ENCODE measurements around the gene TUBA1B.
A peak's percentile ranks its signal among the peaks of the same experiment; 100 is the strongest.

The TUBA1B gene

DNA sequence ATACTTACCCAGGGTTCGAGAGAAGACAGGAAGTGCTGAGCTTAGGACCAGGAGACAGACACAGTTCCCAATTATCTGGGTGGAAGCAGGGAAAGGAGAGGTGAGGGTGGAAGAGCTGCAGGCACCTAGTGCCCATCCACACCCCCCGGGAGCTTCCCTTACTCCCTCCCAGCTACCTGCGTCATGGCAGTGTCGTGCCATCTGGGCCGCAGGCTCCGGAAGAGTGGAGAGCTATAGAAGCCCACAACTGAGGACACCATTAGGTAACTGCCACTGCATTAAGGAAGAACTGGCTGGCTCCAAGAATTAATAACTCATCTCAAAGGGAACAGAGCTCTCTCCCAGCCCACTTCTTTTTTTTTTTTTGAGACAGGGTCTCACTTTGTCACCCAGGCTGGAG lies 30.8 kb downstream of the TUBA1B start:
- H3K36me3 ChIP-seq (replicated peaks in 1 of 2; ENCODE audit: control insufficient read depth in 2 of 2, insufficient read depth in 2 of 2, low read length in 2 of 2), result peaks cover 44 to 99% of the 10 kb centered on the region in 2 donors

DNA sequence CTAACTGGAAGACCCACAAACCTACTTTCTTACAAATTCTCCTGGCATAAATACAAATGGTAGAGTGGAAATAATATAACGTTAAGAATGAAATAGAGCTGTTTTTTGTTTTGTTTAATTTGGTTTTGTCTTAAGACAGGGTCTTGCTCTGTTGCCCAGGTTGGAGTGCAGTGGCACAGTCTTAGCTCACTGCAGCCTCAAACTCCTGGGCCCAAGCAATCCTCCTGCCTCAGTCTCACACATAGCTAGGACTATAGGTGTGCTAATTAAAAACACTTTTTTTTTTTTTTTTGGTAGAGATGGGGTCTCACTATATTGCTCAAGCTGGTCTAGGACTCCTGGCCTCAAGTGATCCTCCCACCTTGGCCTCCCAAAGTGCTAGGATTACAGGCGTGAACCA lies 32.5 kb downstream of the TUBA1B start:
- Histone ChIP-seq H3K4me3 (ENCODE audit: low read length in 2 of 2) (no peak overlapping the region), H4K8ac (ENCODE audit: low read depth, low read length) (no peak overlapping the region), H2AFZ (ENCODE audit: low read length) (no peak overlapping the region), H3K36me3 (replicated peaks in 1 of 2; ENCODE audit: control insufficient read depth in 2 of 2, insufficient read depth in 2 of 2, low read length in 2 of 2) (peaks cover 36 to 83% of the 10 kb centered on the region in 2 donors), H3K27me3 (ENCODE audit: control insufficient read depth in 3 of 3, insufficient read depth in 3 of 3, low read depth in 1 of 3, low read length in 3 of 3) (peaks cover 7 to 13% (median 9%) of the 10 kb centered on the region in 3 experiments), H3K4me2 (ENCODE audit: insufficient read depth, low read length, poor library complexity, severe bottlenecking) (no peak overlapping the region), H2BK12ac (ENCODE audit: low read length) (no peak overlapping the region), H3K14ac (ENCODE audit: low read length) (no peak overlapping the region), H2AK5ac (ENCODE audit: low read depth, low read length) (no peak overlapping the region), H3K23ac (ENCODE audit: low read depth, low read length, poor library complexity) (no peak overlapping the region), H3K79me1 (ENCODE audit: low read depth, low read length) (no peaks in the 10 kb centered on the region), H2BK120ac (ENCODE audit: low read depth, low read length) (no peak overlapping the region), H3K9ac (ENCODE audit: low read depth, low read length, poor library complexity) (no peak overlapping the region), H3K4me1 (ENCODE audit: control insufficient read depth in 2 of 2, insufficient read depth in 1 of 2, low read depth in 1 of 2, low read length in 2 of 2) (peaks cover 0 to 11% of the 10 kb centered on the region in 2 donors), H3K9me3 (replicated peaks in 1 of 2; ENCODE audit: control insufficient read depth in 2 of 2, insufficient read depth in 1 of 2, low read depth in 1 of 2, low read length in 2 of 2) (no peaks in the 10 kb centered on the region), H3K27ac (replicated peaks; ENCODE audit: low read length) (no peak overlapping the region), H3K18ac (ENCODE audit: low read length) (no peak overlapping the region), H2BK5ac (ENCODE audit: low read length) (no peak overlapping the region), H3K4ac (ENCODE audit: low read length) (no peak overlapping the region), H2BK15ac (ENCODE audit: low read length) (no peak overlapping the region), H4K91ac (ENCODE audit: low read depth, low read length, poor library complexity) (no peak overlapping the region)
- WGBS, 2 donors (ENCODE audit: extremely low coverage in 2 of 2, insufficient read length in 2 of 2, insufficient replicate concordance in 1 of 2), result 100% methylated on average over 1 of the region's 2 CpGs; no CpG with 5 or more reads in 1 of the 2 donors
- DNase-seq (ENCODE audit: low spot score), result no peak

More for the DNA sequence above, 30.8 kb downstream of the TUBA1B start:
- no peak for DNase-seq (ENCODE audit: low spot score)
- Histone ChIP-seq H2AFZ (ENCODE audit: low read length) (no peak overlapping the region), H3K18ac (ENCODE audit: low read length) (no peak overlapping the region), H2BK12ac (ENCODE audit: low read length) (no peak overlapping the region), H2BK120ac (ENCODE audit: low read depth, low read length) (no peak overlapping the region), H3K4ac (ENCODE audit: low read length) (no peak overlapping the region), H4K8ac (ENCODE audit: low read depth, low read length) (no peak overlapping the region), H4K91ac (ENCODE audit: low read depth, low read length, poor library complexity) (no peak overlapping the region), H2AK5ac (ENCODE audit: low read depth, low read length) (no peak overlapping the region), H2BK15ac (ENCODE audit: low read length) (no peak overlapping the region), H3K4me2 (ENCODE audit: insufficient read depth, low read length, poor library complexity, severe bottlenecking) (no peak overlapping the region), H3K23ac (ENCODE audit: low read depth, low read length, poor library complexity) (no peak overlapping the region), H3K79me1 (ENCODE audit: low read depth, low read length) (no peaks in the 10 kb centered on the region), H3K27ac (replicated peaks; ENCODE audit: low read length) (no peak overlapping the region), H3K4me1 (ENCODE audit: control insufficient read depth in 2 of 2, insufficient read depth in 1 of 2, low read depth in 1 of 2, low read length in 2 of 2) (no peaks in the 10 kb centered on the region), H3K9me3 (replicated peaks in 1 of 2; ENCODE audit: control insufficient read depth in 2 of 2, insufficient read depth in 1 of 2, low read depth in 1 of 2, low read length in 2 of 2) (no peaks in the 10 kb centered on the region), H3K14ac (ENCODE audit: low read length) (no peak overlapping the region), H3K9ac (ENCODE audit: low read depth, low read length, poor library complexity) (peak overlapping the region; percentile 53), H2BK5ac (ENCODE audit: low read length) (no peak overlapping the region), H3K27me3 (ENCODE audit: control insufficient read depth in 3 of 3, insufficient read depth in 3 of 3, low read depth in 1 of 3, low read length in 3 of 3) (no peaks in the 10 kb centered on the region), H3K4me3 (ENCODE audit: low read length in 2 of 2) (no peak overlapping the region)
- WGBS, 2 donors (ENCODE audit: extremely low coverage in 2 of 2, insufficient read length in 2 of 2, insufficient replicate concordance in 1 of 2), result no CpG with 5 or more reads among the region's 6 CpGs

DNA sequence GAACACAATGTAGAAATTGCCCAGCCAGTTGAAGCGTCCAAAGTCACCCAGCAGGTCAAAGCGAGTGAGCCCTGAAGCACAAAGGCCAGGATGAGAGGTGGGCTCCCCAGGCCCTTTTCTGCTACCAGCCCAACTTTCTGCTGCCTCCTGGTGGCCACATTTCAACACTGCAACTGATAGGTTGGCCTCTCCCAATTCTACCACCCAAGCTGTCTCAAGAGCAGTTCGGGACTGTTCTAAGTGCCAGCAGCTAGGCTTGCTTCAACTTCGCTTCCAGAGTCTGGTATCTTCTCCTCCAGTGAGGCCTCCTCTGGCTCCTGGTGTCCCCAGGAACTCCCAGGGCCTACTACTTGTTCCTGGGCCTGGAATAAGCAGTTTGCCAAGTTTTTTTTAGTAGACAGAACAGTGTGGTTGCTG lies 33.2 kb downstream of the TUBA1B start:
- WGBS, 2 donors (ENCODE audit: extremely low coverage in 2 of 2, insufficient read length in 2 of 2, insufficient replicate concordance in 1 of 2), result no CpG with 5 or more reads among the region's 4 CpGs
- no peak overlapping the region for H3K14ac ChIP-seq (ENCODE audit: low read length)

DNA sequence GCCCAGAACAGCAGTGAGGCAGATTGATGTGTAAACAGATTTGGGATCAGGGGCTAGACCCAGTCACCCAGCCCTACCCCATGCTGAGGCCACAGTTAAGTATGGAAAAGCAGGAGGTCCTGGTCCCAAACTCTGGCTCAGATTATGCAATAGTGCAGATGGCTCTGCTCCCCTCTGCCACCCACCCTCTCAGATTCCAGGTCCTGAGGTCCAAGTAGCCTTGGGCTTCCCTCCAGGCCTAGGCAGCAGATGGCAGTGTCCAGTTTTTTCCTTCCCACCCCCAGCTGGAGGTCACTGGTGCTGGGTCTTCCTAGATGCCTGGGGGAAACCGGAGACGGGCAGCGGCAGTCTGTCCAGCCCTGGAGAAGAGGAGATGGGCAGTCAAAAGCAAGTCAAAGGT lies 33.8 kb downstream of the TUBA1B start:
- Histone ChIP-seq H3K27me3 (ENCODE audit: control insufficient read depth in 3 of 3, insufficient read depth in 3 of 3, low read depth in 1 of 3, low read length in 3 of 3) (peaks cover 8 to 26% (median 16%) of the 10 kb centered on the region in 3 experiments), H3K4me1 (ENCODE audit: control insufficient read depth in 2 of 2, insufficient read depth in 1 of 2, low read depth in 1 of 2, low read length in 2 of 2) (peaks cover 11 to 18% of the 10 kb centered on the region in 2 donors), H3K9ac (ENCODE audit: low read depth, low read length, poor library complexity) (no peak overlapping the region), H2BK120ac (ENCODE audit: low read depth, low read length) (no peak overlapping the region), H2AFZ (ENCODE audit: low read length) (no peak overlapping the region), H3K79me1 (ENCODE audit: low read depth, low read length) (no peaks in the 10 kb centered on the region), H3K4me2 (ENCODE audit: insufficient read depth, low read length, poor library complexity, severe bottlenecking) (no peak overlapping the region), H3K14ac (ENCODE audit: low read length) (no peak overlapping the region), H2BK12ac (ENCODE audit: low read length) (no peak overlapping the region), H3K4ac (ENCODE audit: low read length) (no peak overlapping the region), H2AK5ac (ENCODE audit: low read depth, low read length) (peak overlapping the region; percentile 15), H3K23ac (ENCODE audit: low read depth, low read length, poor library complexity) (no peak overlapping the region), H3K27ac (replicated peaks; ENCODE audit: low read length) (no peak overlapping the region), H3K9me3 (replicated peaks in 1 of 2; ENCODE audit: control insufficient read depth in 2 of 2, insufficient read depth in 1 of 2, low read depth in 1 of 2, low read length in 2 of 2) (no peaks in the 10 kb centered on the region), H2BK5ac (ENCODE audit: low read length) (no peak overlapping the region), H2BK15ac (ENCODE audit: low read length) (no peak overlapping the region), H4K8ac (ENCODE audit: low read depth, low read length) (no peak overlapping the region), H4K91ac (ENCODE audit: low read depth, low read length, poor library complexity) (no peak overlapping the region), H3K36me3 (replicated peaks in 1 of 2; ENCODE audit: control insufficient read depth in 2 of 2, insufficient read depth in 2 of 2, low read length in 2 of 2) (peaks cover 27 to 69% of the 10 kb centered on the region in 2 donors), H3K18ac (ENCODE audit: low read length) (no peak overlapping the region), H3K4me3 (ENCODE audit: low read length in 2 of 2) (no peak overlapping the region)
- DNase-seq (ENCODE audit: low spot score), result no peak
- WGBS, 2 donors (ENCODE audit: extremely low coverage in 2 of 2, insufficient read length in 2 of 2, insufficient replicate concordance in 1 of 2), result no CpG with 5 or more reads among the region's 3 CpGs

More for the DNA sequence above, 33.2 kb downstream of the TUBA1B start:
- Histone ChIP-seq H3K9ac (ENCODE audit: low read depth, low read length, poor library complexity) (peak overlapping the region; percentile 60), H4K8ac (ENCODE audit: low read depth, low read length) (no peak overlapping the region), H2AK5ac (ENCODE audit: low read depth, low read length) (no peak overlapping the region), H2BK5ac (ENCODE audit: low read length) (no peak overlapping the region), H3K9me3 (replicated peaks in 1 of 2; ENCODE audit: control insufficient read depth in 2 of 2, insufficient read depth in 1 of 2, low read depth in 1 of 2, low read length in 2 of 2) (no peaks in the 10 kb centered on the region), H3K4me1 (ENCODE audit: control insufficient read depth in 2 of 2, insufficient read depth in 1 of 2, low read depth in 1 of 2, low read length in 2 of 2) (peaks cover 5 to 14% of the 10 kb centered on the region in 2 donors), H3K27me3 (ENCODE audit: control insufficient read depth in 3 of 3, insufficient read depth in 3 of 3, low read depth in 1 of 3, low read length in 3 of 3) (peaks cover 8 to 20% (median 16%) of the 10 kb centered on the region in 3 experiments), H3K18ac (ENCODE audit: low read length) (no peak overlapping the region), H3K4me3 (ENCODE audit: low read length in 2 of 2) (no peak overlapping the region), H4K91ac (ENCODE audit: low read depth, low read length, poor library complexity) (no peak overlapping the region), H3K27ac (replicated peaks; ENCODE audit: low read length) (no peak overlapping the region), H2BK15ac (ENCODE audit: low read length) (no peak overlapping the region), H3K4ac (ENCODE audit: low read length) (no peak overlapping the region), H3K36me3 (replicated peaks in 1 of 2; ENCODE audit: control insufficient read depth in 2 of 2, insufficient read depth in 2 of 2, low read length in 2 of 2) (peaks cover 32 to 76% of the 10 kb centered on the region in 2 donors), H2BK120ac (ENCODE audit: low read depth, low read length) (no peak overlapping the region), H2BK12ac (ENCODE audit: low read length) (no peak overlapping the region), H3K4me2 (ENCODE audit: insufficient read depth, low read length, poor library complexity, severe bottlenecking) (no peak overlapping the region), H3K23ac (ENCODE audit: low read depth, low read length, poor library complexity) (no peak overlapping the region), H2AFZ (ENCODE audit: low read length) (no peak overlapping the region), H3K79me1 (ENCODE audit: low read depth, low read length) (no peaks in the 10 kb centered on the region)
- DNase-seq (ENCODE audit: low spot score), result peak; percentile 76
